Uterine smooth muscle cell (primary cell): Measurements from ENCODE around the gene TIMD4. TPM values are rescaled to one million over a fixed set of nuclear protein-coding genes. Genes with fewer than 3 reads are reported as not detected.

ENCODE experiments used
- total RNA-seq: library from RNA; depleted of rRNA; stranded (reverse); fragments of >200 nt; gene quantifications from 2 replicates; pipeline ENCODE4 v1.2.3, GENCODE V29; 2014

Gene TIMD4
- total RNA-seq: not detected in 2 replicates

DNA sequence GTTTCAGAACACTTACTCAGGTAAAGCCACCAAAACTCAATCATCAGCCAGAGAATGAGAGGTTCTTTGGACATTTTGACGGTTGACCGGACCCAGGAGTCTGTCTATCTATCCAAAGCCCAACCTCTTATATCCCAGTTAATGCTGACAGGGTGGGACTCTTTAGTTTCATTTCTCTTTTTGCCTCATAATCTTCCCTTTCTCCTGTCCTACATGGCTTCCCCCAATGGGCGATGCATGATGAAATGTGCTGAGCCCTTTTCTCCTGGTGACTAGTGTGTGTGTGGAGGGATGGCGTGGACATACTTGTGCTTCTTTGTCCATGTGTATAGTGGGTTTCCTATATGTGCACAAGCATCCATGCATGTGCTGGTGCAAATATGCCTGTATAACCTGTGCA is at the start of gene TIMD4:
Gene TIMD4 (minus strand): TSS at position 102 of the 400 bp plus-strand sequence. CDS start 28 bp downstream, at position 74.

Other genes with a start within 250 kb of the TIMD4 start
- 0.11 and 0.12 TPM in 2 replicates for gene PPP1R2B, start 112.9 kb downstream of the TIMD4 start, total RNA-seq
- not detected in 2 replicates for gene HAVCR1, start 95.9 kb upstream of the TIMD4 start, total RNA-seq
- 0.25 and 0.44 TPM in 2 replicates for gene HAVCR2, start 145.8 kb upstream of the TIMD4 start, total RNA-seq
- gene MED7, start 179.6 kb upstream of the TIMD4 start, total RNA-seq: 10.6 TPM in 2 replicates
- gene GARIN3, start 203.0 kb upstream of the TIMD4 start, total RNA-seq: not detected in 2 replicates
- not detected in 2 replicates for gene ITK, start 217.6 kb upstream of the TIMD4 start, total RNA-seq